ENCODE data around the gene CTIF.

CTIF gene

GRCh38 chr18:48762022-48762421, 223.2 kb downstream of the CTIF start:
- no peak for DNase-seq

GRCh38 chr18:48762836-48763718, 224.2 kb downstream of the CTIF start:
- DNase-seq = no peak

- DNase-seq = no peak
Observed at GRCh38 chr18:48763719-48764100, 224.9 kb downstream of the CTIF start.

GRCh38 chr18:48765053-48765452, 226.2 kb downstream of the CTIF start:
- DNase-seq = peak in 1 of 2 experiments; percentile 62

- no peak for DNase-seq
Observed at GRCh38 chr18:48766026-48766425, 227.2 kb downstream of the CTIF start.

GRCh38 chr18:48766487-48766886, 227.7 kb downstream of the CTIF start:
- no peak for DNase-seq

- no peak for DNase-seq
Observed at GRCh38 chr18:48767090-48767690, 228.4 kb downstream of the CTIF start.

GRCh38 chr18:48769006-48769636, 230.3 kb downstream of the CTIF start:
- no peak for DNase-seq

- no peak for DNase-seq
Observed at GRCh38 chr18:48770243-48770642, 231.4 kb downstream of the CTIF start.

- DNase-seq = no peak
Observed at GRCh38 chr18:48771641-48772375, 233.0 kb downstream of the CTIF start.

GRCh38 chr18:48772457-48772856, 233.6 kb downstream of the CTIF start:
- no peak for DNase-seq

- no peak for DNase-seq
Observed at GRCh38 chr18:48773821-48774220, 235.0 kb downstream of the CTIF start.

- no peak for DNase-seq
Observed at GRCh38 chr18:48774941-48775340, 236.1 kb downstream of the CTIF start.

GRCh38 chr18:48775372-48776155, 236.7 kb downstream of the CTIF start:
- no peak for DNase-seq

- DNase-seq = no peak
Observed at GRCh38 chr18:48776156-48776555, 237.3 kb downstream of the CTIF start.

GRCh38 chr18:48776641-48777025, 237.8 kb downstream of the CTIF start:
- DNase-seq = no peak

- DNase-seq = peak in 1 of 2 experiments; percentile 47
Observed at GRCh38 chr18:48777026-48777743, 238.4 kb downstream of the CTIF start.

GRCh38 chr18:48777744-48778116, 238.9 kb downstream of the CTIF start:
- no peak for DNase-seq

GRCh38 chr18:48778344-48779011, 239.6 kb downstream of the CTIF start:
- DNase-seq = no peak

GRCh38 chr18:48779462-48779861, 240.6 kb downstream of the CTIF start:
- no peak for DNase-seq
